Measurements from ENCODE around the gene CAMTA1.
A peak's percentile ranks its signal among the peaks of the same experiment; 100 is the strongest.

CAMTA1 gene

GRCh38 chr1:6859415-6860343 lies 74.4 kb downstream of the CAMTA1 start:
- H3K4me3 ChIP-seq, result no peak overlapping the region
- peaks cover 16 to 66% (median 38%) of the 10 kb centered on the region in 11 experiments for H3K36me3 ChIP-seq
- no peak overlapping the region for H3K9ac ChIP-seq
- H3K4me1 ChIP-seq, result peaks cover 0 to 7% (median 0%) of the 10 kb centered on the region in 10 experiments; a peak in 3 of 20 replicates
- peaks cover 13 to 83% (median 31%) of the 10 kb centered on the region in 11 experiments; a peak in 17 of 22 replicates for H4K20me1 ChIP-seq
- H3K9me3 ChIP-seq (replicated peaks in 1 of 11), result peaks cover 0 to 5% (median 0%) of the 10 kb centered on the region in 11 experiments; a peak in 1 of 22 replicates
- no peaks in the 10 kb centered on the region for H3K27me3 ChIP-seq
- no peak overlapping the region for H3K4me2 ChIP-seq
- no peak for TF ChIP-seq Cebpa-rat (IDR thresholded peaks at IDR 0.05)
- H3K27ac ChIP-seq, result no peak overlapping the region

- peaks cover 9 to 63% (median 34%) of the 10 kb centered on the region in 11 experiments for H3K36me3 ChIP-seq
- H4K20me1 ChIP-seq, result peaks cover 19 to 87% (median 38%) of the 10 kb centered on the region in 11 experiments; a peak in 18 of 22 replicates
- H3K9ac ChIP-seq, result no peak overlapping the region
- H3K27me3 ChIP-seq, result no peaks in the 10 kb centered on the region
- H3K4me1 ChIP-seq, result peaks cover 0 to 7% (median 0%) of the 10 kb centered on the region in 10 experiments; a peak in 3 of 20 replicates
- TF ChIP-seq Cebpa-rat (IDR thresholded peaks at IDR 0.05), result no peak
- no peak overlapping the region for H3K27ac ChIP-seq
- H3K4me3 ChIP-seq, result no peak overlapping the region
- H3K4me2 ChIP-seq, result no peak overlapping the region
- peaks cover 0 to 1% (median 0%) of the 10 kb centered on the region in 11 experiments; a peak in 1 of 22 replicates for H3K9me3 ChIP-seq (replicated peaks in 1 of 11)
These were observed 75.1 kb downstream of the CAMTA1 start for GRCh38 chr1:6860401-6860800.

GRCh38 chr1:6861075-6861724 lies 75.9 kb downstream of the CAMTA1 start:
- TF ChIP-seq Cebpa-rat (IDR thresholded peaks at IDR 0.05), result no peak
- peaks cover under 1 to 56% (median 29%) of the 10 kb centered on the region in 11 experiments; a peak in 19 of 22 replicates for H3K36me3 ChIP-seq
- peaks cover 20 to 87% (median 42%) of the 10 kb centered on the region in 11 experiments; a peak in 19 of 22 replicates for H4K20me1 ChIP-seq
- peaks cover 0 to 7% (median 0%) of the 10 kb centered on the region in 10 experiments; a peak in 3 of 20 replicates for H3K4me1 ChIP-seq
- no peak overlapping the region for H3K4me2 ChIP-seq
- no peak overlapping the region for H3K4me3 ChIP-seq
- no peaks in the 10 kb centered on the region for H3K27me3 ChIP-seq
- H3K27ac ChIP-seq, result no peak overlapping the region
- no peak overlapping the region for H3K9ac ChIP-seq
- no peaks in the 10 kb centered on the region for H3K9me3 ChIP-seq (replicated peaks in 1 of 11)

GRCh38 chr1:6862906-6863305 lies 77.7 kb downstream of the CAMTA1 start:
- Histone ChIP-seq H3K36me3 (peaks cover 2 to 65% (median 20%) of the 10 kb centered on the region in 11 experiments; a peak in 16 of 22 replicates), H3K4me3 (no peak overlapping the region), H3K9me3 (replicated peaks in 1 of 11) (no peaks in the 10 kb centered on the region), H3K4me2 (no peak overlapping the region), H3K9ac (no peak overlapping the region), H3K4me1 (peaks cover 0 to 10% (median 1%) of the 10 kb centered on the region in 10 experiments; a peak in 5 of 20 replicates), H4K20me1 (peaks cover 26 to 87% (median 43%) of the 10 kb centered on the region in 11 experiments; a peak in 19 of 22 replicates), H3K27me3 (no peaks in the 10 kb centered on the region), H3K27ac (no peak overlapping the region)
- TF ChIP-seq Cebpa-rat (IDR thresholded peaks at IDR 0.05), result no peak

- Histone ChIP-seq H3K4me1 (peaks cover 0 to 22% (median 2%) of the 10 kb centered on the region in 10 experiments; a peak in 7 of 20 replicates), H3K9ac (no peak overlapping the region), H3K27ac (no peak overlapping the region), H3K4me2 (no peak overlapping the region), H3K9me3 (replicated peaks in 1 of 11) (no peaks in the 10 kb centered on the region), H4K20me1 (peaks cover 29 to 88% (median 50%) of the 10 kb centered on the region in 11 experiments; a peak in 19 of 22 replicates), H3K27me3 (no peaks in the 10 kb centered on the region), H3K4me3 (no peak overlapping the region), H3K36me3 (peaks cover 3 to 64% (median 20%) of the 10 kb centered on the region in 11 experiments; a peak in 16 of 22 replicates)
- no peak for TF ChIP-seq Cebpa-rat (IDR thresholded peaks at IDR 0.05)
These were observed 78.9 kb downstream of the CAMTA1 start for GRCh38 chr1:6864166-6864565.

GRCh38 chr1:6866825-6867224 lies 81.6 kb downstream of the CAMTA1 start:
- peaks cover 3 to 48% (median 14%) of the 10 kb centered on the region in 11 experiments; a peak in 16 of 22 replicates for H3K36me3 ChIP-seq
- no peaks in the 10 kb centered on the region for H3K27me3 ChIP-seq
- H4K20me1 ChIP-seq, result peaks cover 29 to 85% (median 53%) of the 10 kb centered on the region in 11 experiments; a peak in 19 of 22 replicates
- H3K4me3 ChIP-seq, result no peak overlapping the region
- H3K4me2 ChIP-seq, result no peak overlapping the region
- H3K27ac ChIP-seq, result no peak overlapping the region
- peaks cover 0 to 27% (median 2%) of the 10 kb centered on the region in 10 experiments; a peak in 7 of 20 replicates for H3K4me1 ChIP-seq
- no peaks in the 10 kb centered on the region for H3K9me3 ChIP-seq (replicated peaks in 1 of 11)
- TF ChIP-seq Cebpa-rat (IDR thresholded peaks at IDR 0.05), result no peak
- H3K9ac ChIP-seq, result no peak overlapping the region

GRCh38 chr1:6867321-6867720 lies 82.1 kb downstream of the CAMTA1 start:
- no peak for TF ChIP-seq Cebpa-rat (IDR thresholded peaks at IDR 0.05)
- Histone ChIP-seq H3K4me2 (no peak overlapping the region), H3K27ac (no peak overlapping the region), H3K4me1 (peaks cover 0 to 27% (median 2%) of the 10 kb centered on the region in 10 experiments; a peak in 7 of 20 replicates), H4K20me1 (peaks cover 25 to 83% (median 53%) of the 10 kb centered on the region in 11 experiments; a peak in 19 of 22 replicates), H3K9ac (no peak overlapping the region), H3K4me3 (no peak overlapping the region), H3K9me3 (replicated peaks in 1 of 11) (no peaks in the 10 kb centered on the region), H3K36me3 (peaks cover 4 to 46% (median 14%) of the 10 kb centered on the region in 11 experiments; a peak in 16 of 22 replicates), H3K27me3 (no peaks in the 10 kb centered on the region)

GRCh38 chr1:6867729-6868659 lies 82.7 kb downstream of the CAMTA1 start:
- no peaks in the 10 kb centered on the region for H3K27me3 ChIP-seq
- no peak overlapping the region for H3K4me3 ChIP-seq
- no peak overlapping the region for H3K27ac ChIP-seq
- H3K9me3 ChIP-seq (replicated peaks in 1 of 11), result no peaks in the 10 kb centered on the region
- peaks cover 8 to 46% (median 16%) of the 10 kb centered on the region in 11 experiments; a peak in 15 of 22 replicates for H3K36me3 ChIP-seq
- 0 out of 22 replicates have a peak overlapping the region, but pooled peaks of 1 of the 11 experiments have one; percentile 13 for H3K4me2 ChIP-seq
- no peak for TF ChIP-seq Cebpa-rat (IDR thresholded peaks at IDR 0.05)
- H3K9ac ChIP-seq, result no peak overlapping the region
- peaks cover 25 to 76% (median 53%) of the 10 kb centered on the region in 11 experiments; a peak in 19 of 22 replicates for H4K20me1 ChIP-seq
- H3K4me1 ChIP-seq, result peaks cover 0 to 27% (median 2%) of the 10 kb centered on the region in 10 experiments; a peak in 7 of 20 replicates

Data from BLaER1 treated with 17β-estradiol and CSF1 and Interleukin-3, amounts not matched to agents 10 nM and 100 nM (cell line).